ENCODE data around the gene TMPRSS13. TPM values are rescaled to one million over a fixed set of nuclear protein-coding genes. Genes with fewer than 3 reads are reported as not detected.

The TMPRSS13 gene
- total and polyA plus RNA-seq, 8 donors: 1.4 to 8.2 (median 2.3) TPM

DNA sequence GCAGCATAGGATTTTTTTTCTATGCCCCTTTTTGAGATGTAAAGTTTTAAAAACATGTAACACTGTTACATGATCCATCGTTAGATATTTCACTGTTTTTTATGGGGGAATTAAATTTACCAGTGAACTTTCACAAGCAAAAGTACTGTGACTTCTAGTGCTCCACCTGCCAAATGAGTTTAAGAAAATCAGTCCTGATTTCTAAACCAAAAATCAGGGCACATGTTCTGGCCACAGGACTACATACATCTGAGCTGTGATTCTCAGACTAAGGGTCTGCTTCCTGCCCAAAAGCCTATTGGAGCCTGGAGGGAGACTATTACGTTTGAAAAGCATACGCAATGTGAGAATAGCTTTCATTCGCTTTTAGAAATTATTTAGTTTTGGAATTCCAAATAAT lies 22.5 kb downstream of the TMPRSS13 start:
- TF ChIP-seq CTCF (IDR thresholded peaks at IDR 0.05): no peak
- no peak for DNase-seq
- no peak for FAIRE-seq
- no peaks in the 10 kb centered on the region for H3K27me3 ChIP-seq
- 77 to 88% methylated on average over 4 of the region's 4 CpGs for WGBS, 2 donors
- H3K9me3 ChIP-seq: no peaks in the 10 kb centered on the region
- H3K27ac ChIP-seq: no peak overlapping the region
- no peak overlapping the region for H3K4me3 ChIP-seq
- H3K36me3 ChIP-seq: no peaks in the 10 kb centered on the region
- no peak for ATAC-seq
- H3K4me1 ChIP-seq: no peaks in the 10 kb centered on the region
- intact Hi-C loops (cut with DNase I): no loop called here

DNA sequence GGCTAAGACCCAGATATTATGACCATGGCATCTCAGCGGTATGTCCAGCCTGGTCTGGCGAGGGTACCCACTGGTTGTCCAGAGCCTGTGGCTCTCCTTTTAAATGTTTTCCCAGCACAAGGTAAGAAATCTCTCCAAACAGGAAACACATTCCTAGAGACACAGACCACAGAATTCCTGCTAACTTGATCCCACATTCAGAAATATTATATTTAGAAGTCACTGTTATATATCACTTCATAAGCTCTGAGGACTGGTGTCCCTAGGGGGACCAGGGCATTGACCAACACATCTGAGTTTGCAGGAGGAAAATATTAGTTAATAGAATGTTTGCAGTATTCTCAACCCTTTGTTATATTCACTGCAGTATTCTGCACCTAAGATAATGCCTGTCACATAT lies 23.1 kb downstream of the TMPRSS13 start:
- Histone ChIP-seq H3K27ac (no peak overlapping the region), H3K4me1 (no peaks in the 10 kb centered on the region), H3K36me3 (no peaks in the 10 kb centered on the region), H3K4me3 (no peak overlapping the region), H3K9me3 (no peaks in the 10 kb centered on the region), H3K27me3 (no peaks in the 10 kb centered on the region)
- WGBS, 2 donors: 91 to 93% methylated on average over 2 of the region's 2 CpGs
- ATAC-seq (no peak), FAIRE-seq (no peak), DNase-seq (no peak)
- intact Hi-C loops (cut with DNase I): no loop called here
- no peak for TF ChIP-seq CTCF (IDR thresholded peaks at IDR 0.05)

GRCh38 chr11:117905524-117905923 lies 23.7 kb downstream of the TMPRSS13 start:
- intact Hi-C loops (cut with DNase I): no loop called here
- WGBS, 2 donors: 62 to 63% methylated on average over 4 of the region's 4 CpGs
- no peak overlapping the region for H3K4me3 ChIP-seq
- ATAC-seq (no peak), DNase-seq (no peak), FAIRE-seq (no peak)
- no peaks in the 10 kb centered on the region for H3K9me3 ChIP-seq
- H3K4me1 ChIP-seq: no peaks in the 10 kb centered on the region
- no peaks in the 10 kb centered on the region for H3K27me3 ChIP-seq
- no peaks in the 10 kb centered on the region for H3K36me3 ChIP-seq
- H3K27ac ChIP-seq: no peak overlapping the region
- no peak for TF ChIP-seq CTCF (IDR thresholded peaks at IDR 0.05)

DNA sequence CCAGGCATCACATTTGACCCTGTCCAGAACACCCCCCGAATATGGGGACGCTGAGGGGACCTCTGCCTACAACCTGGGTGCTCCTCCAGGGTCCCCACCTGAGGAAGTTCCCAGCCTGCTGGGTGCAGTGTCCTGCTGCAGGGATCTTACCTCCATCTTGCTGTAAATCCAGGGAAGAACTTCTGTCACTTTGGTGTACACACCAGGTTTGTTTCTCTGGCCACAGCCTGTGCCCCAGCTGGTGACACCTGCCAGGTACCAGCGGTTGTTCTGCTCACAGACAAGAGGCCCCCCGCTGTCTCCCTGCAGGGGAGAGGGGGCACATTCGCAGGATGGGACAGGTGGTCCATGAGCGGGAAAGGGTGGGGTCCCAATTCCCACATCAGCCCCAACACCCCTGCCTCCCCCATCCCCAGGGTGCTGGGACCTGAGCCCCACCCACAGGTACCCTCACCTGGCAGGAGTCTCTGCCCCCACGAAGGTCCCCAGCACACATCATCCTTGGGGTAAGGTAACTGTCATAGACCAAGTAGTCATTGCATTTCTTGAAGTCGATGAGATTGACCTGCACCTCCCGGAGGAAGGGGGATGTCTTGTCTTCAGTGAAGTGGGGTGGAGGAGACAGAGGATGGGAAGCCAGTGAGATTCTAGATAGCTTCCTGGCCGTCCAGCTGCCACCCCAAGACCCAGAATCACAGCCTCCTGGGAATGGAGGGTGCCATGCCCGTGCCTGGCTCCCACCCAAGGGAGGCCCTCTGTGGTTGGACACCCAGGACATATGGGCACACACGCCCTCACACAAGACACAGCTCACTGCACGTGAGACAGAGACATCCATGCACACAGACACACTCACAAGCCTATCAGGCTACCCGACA lies 25.5 kb downstream of the TMPRSS13 start:
- H3K9me3 ChIP-seq: no peaks in the 10 kb centered on the region
- ATAC-seq (no peak), DNase-seq (no peak), FAIRE-seq (no peak)
- no peaks in the 10 kb centered on the region for H3K27me3 ChIP-seq
- no peak for TF ChIP-seq CTCF (IDR thresholded peaks at IDR 0.05)
- no peaks in the 10 kb centered on the region for H3K4me1 ChIP-seq
- no peaks in the 10 kb centered on the region for H3K36me3 ChIP-seq
- 75 to 79% methylated on average over 14 of the region's 14 CpGs for WGBS, 2 donors
- no peak overlapping the region for H3K4me3 ChIP-seq
- no peak overlapping the region for H3K27ac ChIP-seq
- intact Hi-C loops (cut with DNase I): no loop called here
